ENCODE results near the gene COQ2.
"Not testable (repeated sequence)": the region's sequence is repeated elsewhere in the genome, so short reads cannot be mapped to it uniquely, and the experiment has no call there.

COQ2 gene

GRCh38 chr4:83290059-83290774, 5.6 kb upstream of the COQ2 start:
- DNase-seq (ENCODE audit: low read depth, low spot score); H3K4me3 ChIP-seq (ENCODE audit: low read length): not testable (repeated sequence)

DNA sequence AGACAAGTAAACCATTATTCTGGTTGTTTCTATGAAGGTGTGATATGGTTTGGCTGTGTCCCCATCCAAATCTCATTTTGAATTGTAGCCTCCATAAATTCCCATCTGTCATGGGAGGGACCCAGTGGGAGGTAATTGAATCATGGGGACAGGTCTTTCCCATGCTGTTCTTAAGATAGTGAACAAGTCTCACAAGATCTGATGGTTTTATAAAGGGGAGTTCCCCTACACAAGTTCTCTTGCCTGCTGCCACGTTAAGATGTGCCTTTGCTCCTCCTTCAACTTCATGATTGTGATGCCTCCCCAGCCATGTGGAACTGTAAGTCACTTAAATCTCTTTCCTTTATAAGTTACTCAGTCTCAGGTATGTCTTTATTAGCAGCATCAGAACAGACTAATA, 3.8 kb upstream of the COQ2 start:
- H3K4me3 ChIP-seq (ENCODE audit: low read length); DNase-seq (ENCODE audit: low read depth, low spot score): not testable (repeated sequence)

DNA sequence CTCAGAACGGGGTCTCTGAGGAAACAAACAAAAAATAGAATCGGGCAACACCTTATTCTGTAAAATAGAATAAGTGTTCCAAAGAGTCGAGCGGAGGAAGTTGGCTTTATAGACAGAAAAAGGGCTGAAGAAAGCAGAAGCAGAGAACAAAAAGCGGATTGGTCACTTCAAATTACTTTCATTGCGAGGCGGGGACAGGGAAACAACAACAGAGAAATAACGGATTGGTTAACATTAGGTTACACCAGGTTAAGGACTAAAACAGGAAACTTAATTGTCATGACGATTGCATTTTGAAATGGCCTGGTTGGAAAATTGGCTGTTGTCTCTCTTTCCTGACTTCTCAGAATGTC, 433 bp upstream of the COQ2 start:
- DNase-seq (ENCODE audit: low read depth, low spot score) = no peak
- peak overlapping the region; percentile 72 for H3K4me3 ChIP-seq (ENCODE audit: low read length)

DNA sequence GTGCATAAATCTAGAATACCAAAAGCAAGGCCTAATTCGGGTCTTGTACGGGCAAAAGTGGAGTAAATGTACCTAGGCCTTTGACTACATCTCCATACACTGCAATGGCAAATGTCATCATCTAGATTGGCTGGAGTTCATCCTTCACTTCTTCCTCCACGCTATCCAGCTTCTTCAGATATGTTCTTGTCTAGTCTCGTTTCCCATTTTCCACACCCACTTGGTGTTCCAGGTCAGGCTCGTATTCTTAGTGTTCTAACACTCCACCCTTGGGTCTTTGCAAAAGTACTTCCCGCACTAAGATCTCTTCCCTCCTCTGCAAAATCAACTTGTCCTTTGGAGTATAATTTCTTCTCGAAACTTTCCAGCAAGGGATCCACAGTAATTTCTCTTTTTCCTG, 1.4 kb downstream of the COQ2 start:
- no peak overlapping the region for H3K4me3 ChIP-seq (ENCODE audit: low read length)

DNA sequence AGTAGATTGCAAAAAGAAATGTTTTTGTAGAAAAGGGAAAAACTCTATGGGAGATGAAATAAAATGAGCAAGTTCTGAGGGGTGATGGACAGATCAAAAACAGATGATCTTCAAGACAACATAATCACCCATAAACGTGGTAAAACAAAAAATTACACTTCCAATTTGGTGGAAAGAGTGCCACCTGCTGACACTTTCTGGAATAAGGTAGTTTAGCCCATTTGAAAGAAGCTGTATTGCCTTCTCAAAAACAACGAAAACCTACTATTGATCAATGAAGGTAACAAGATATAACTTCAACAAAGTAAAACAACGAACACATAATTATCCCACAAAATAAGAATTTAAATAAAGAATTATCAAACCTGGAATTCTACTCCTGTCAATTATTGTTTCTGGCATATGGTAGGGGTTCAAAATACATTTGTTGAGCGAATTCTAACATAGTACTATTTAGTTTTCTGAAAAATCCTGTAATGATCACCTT, 2.5 kb downstream of the COQ2 start:
- H3K4me3 ChIP-seq (ENCODE audit: low read length) = no peak overlapping the region
- peak; percentile 72 for DNase-seq (ENCODE audit: low read depth, low spot score)

More for the DNA sequence above, 1.4 kb downstream of the COQ2 start:
- DNase-seq (ENCODE audit: low read depth, low spot score) = no peak

DNA sequence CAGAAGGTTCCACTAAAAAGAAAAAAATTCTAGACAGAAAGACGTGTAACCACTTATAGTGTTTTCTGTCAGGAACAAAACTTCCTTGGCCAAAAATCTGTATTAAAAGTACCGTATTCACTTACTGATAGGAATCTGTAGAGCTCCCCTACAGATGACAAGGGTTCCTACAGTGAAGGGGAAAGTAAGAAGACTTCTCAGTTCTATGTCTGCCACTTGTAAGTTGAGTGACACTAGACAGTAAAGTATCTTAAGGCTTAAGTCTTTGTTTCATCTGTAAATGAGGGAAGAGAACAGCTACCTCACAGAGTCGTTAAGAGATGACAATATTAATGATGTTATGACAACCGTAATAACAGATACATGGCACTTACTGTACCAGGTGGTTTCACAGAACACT, 3.3 kb downstream of the COQ2 start:
- peak; percentile 23 for DNase-seq (ENCODE audit: low read depth, low spot score)
- H3K4me3 ChIP-seq (ENCODE audit: low read length) = no peak overlapping the region

- DNase-seq (ENCODE audit: low read depth, low spot score) = peak; percentile 48
- no peak overlapping the region for H3K4me3 ChIP-seq (ENCODE audit: low read length)
Observed at GRCh38 chr4:83276299-83277040, 8.1 kb downstream of the COQ2 start.

- DNase-seq (ENCODE audit: low read depth, low spot score); H3K4me3 ChIP-seq (ENCODE audit: low read length): not testable (repeated sequence)
Observed at GRCh38 chr4:83273926-83274325, 10.7 kb downstream of the COQ2 start.

- no peak for DNase-seq (ENCODE audit: low read depth, low spot score)
Observed at GRCh38 chr4:83272900-83273299, 11.7 kb downstream of the COQ2 start.

GRCh38 chr4:83269256-83269655, 15.3 kb downstream of the COQ2 start:
- H3K4me3 ChIP-seq (ENCODE audit: low read length) = no peak overlapping the region
- no peak for DNase-seq (ENCODE audit: low read depth, low spot score)

More at GRCh38 chr4:83272900-83273299, 11.7 kb downstream of the COQ2 start:
- no peak overlapping the region for H3K4me3 ChIP-seq (ENCODE audit: low read length)

DNA sequence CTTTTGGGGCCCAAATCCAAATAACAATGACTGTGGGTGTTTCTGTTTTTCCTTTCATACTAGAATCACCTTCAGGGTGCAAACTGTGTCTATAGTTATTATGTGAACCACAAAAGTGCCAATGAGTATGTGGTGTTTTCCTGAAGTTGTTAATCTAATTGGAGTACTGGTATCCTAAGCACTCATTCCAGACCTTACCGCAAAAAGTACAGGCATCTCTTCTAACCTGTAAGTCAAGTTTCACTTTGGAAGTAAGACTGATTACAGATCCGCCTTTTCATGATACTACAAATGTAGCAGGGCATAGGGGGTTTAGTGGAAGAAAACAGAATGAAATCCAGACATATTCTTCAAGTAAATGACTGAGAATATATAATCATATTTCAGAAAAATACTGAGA, 16.1 kb downstream of the COQ2 start:
- no peak overlapping the region for H3K4me3 ChIP-seq (ENCODE audit: low read length)
- DNase-seq (ENCODE audit: low read depth, low spot score) = no peak

DNA sequence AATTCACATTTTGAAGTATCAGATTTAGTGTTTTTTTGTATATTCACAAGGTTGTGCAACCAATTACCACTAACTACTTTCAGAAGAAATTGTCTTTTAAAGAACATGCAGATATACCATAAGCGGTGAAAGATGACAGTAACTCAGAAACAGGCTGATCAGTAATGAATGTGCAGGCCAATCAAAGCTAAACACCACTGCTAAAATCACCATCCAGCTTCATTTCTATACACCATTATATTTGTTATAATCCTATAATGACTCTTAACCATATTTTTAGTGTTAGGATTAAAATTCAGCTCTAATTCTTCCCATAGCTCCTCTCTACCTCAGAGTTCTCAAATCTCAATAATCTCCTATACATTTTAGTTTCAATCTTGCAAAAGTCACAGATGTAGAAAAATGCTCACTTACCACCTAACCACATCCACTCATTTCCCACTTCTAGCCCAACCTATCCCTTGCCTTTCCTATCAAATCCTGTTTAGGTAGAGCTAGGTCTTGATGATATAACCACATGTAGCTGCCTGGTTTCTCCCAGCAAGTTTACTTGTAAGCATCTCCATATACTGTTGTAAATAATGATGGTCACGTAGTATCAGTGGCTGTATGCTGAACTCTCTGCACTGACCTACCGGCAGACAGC, 16.6 kb downstream of the COQ2 start:
- no peak overlapping the region for H3K4me3 ChIP-seq (ENCODE audit: low read length)
- no peak for DNase-seq (ENCODE audit: low read depth, low spot score)

DNA sequence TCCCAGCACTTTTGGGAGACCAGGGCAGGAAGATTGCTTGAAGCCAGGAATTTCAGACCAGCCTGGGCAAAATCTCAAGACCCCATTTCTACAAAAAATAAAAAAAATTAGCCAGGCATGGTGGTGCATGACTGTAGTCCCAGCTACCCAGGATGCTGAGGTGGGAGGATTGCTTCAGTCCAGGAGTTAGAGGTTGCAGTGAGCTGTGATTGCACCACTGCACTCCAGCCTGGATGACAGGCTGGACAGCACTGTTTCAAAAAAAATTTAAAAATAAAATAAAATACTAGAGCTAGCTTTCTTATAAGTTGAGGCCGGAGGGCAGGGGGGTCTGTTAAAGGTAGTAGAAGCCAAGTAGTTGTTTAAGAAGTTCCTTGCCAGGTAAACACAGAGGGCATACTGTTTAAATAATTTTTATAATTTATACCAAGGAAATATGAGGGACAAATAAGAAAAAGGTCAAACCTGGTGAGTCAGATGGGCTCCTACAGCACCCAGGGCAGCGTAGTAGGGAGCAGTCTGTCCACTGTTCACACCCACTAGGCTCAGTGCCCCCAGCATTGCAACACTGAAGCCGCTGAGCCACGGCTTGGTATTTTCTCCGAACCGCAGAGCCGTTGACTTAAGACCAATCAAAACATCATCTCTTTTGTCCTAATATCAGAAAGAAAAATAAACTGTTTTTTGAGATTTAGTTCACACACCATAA, 17.3 kb downstream of the COQ2 start:
- H3K4me3 ChIP-seq (ENCODE audit: low read length) = no peak overlapping the region
- no peak for DNase-seq (ENCODE audit: low read depth, low spot score)

DNA sequence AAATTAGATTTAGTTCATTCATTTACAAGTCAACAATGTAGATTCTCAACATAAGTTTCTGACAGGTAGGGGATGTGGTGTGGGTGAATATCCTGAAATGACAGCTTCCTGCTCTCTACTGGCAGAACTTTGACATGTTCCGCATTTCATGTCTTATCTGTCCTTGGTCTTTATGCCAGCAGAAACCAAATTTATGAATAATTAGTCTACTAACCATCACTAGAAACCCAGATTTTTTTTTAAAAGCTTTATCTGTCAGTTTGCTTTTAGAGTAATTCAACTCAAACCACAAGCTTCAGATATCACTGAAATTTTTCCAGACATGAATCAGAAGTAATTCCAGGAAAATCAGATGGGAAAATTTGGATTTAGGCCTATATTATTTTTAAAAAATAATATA, 17.9 kb downstream of the COQ2 start:
- DNase-seq (ENCODE audit: low read depth, low spot score) = peak; percentile 28
- no peak overlapping the region for H3K4me3 ChIP-seq (ENCODE audit: low read length)

DNA sequence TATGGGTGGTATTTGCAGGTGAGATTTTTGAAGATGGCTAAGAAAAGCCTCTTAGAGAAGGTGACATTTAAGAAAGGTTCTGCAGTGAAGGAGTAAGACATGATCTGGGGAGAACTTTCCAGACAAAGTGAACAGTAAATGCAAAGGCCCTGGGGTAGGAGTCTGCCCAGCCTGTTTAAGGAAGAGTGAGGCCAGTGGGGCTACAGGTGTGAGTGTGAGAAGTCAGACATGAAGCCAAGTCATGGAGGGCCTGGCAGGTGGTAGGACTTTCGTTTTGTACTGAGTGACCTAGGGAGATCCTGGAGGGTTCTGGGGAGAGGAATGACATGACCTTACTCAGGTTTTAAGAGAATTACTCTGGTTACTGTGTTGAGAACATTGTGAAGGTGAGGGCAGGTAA, 21.5 kb downstream of the COQ2 start:
- no peak overlapping the region for H3K4me3 ChIP-seq (ENCODE audit: low read length)
- DNase-seq (ENCODE audit: low read depth, low spot score) = no peak

GRCh38 chr4:83262682-83263081, 21.9 kb downstream of the COQ2 start:
- H3K4me3 ChIP-seq (ENCODE audit: low read length) = no peak overlapping the region
- no peak for DNase-seq (ENCODE audit: low read depth, low spot score)

- H3K4me3 ChIP-seq (ENCODE audit: low read length) = no peak overlapping the region
- DNase-seq (ENCODE audit: low read depth, low spot score) = no peak
Observed at GRCh38 chr4:83261307-83261706, 23.3 kb downstream of the COQ2 start.

DNA sequence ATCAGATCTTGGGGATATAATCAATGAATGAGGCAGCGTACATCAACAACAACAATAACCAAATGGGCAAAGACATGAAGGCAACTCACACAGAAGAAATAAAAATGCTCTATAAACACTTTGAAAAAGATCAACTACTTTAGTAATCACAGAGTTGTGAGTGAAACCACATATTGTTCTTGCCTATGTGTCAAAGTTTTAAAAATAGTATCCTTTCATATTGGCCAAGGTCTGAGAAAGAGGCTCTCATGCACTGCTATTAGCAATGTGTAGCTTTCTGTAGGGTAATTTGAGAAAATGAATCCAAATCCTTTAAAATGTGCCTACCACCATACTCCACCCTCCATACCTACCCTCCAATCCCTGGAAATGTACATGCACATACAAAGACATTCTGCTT, 25.0 kb downstream of the COQ2 start:
- DNase-seq (ENCODE audit: low read depth, low spot score) = no peak
- no peak overlapping the region for H3K4me3 ChIP-seq (ENCODE audit: low read length)

- no peak for DNase-seq (ENCODE audit: low read depth, low spot score)
Observed at GRCh38 chr4:83258461-83258860, 26.1 kb downstream of the COQ2 start.

GRCh38 chr4:83257811-83258210, 26.8 kb downstream of the COQ2 start:
- no peak for DNase-seq (ENCODE audit: low read depth, low spot score)
- H3K4me3 ChIP-seq (ENCODE audit: low read length) = no peak overlapping the region

More at GRCh38 chr4:83258461-83258860, 26.1 kb downstream of the COQ2 start:
- no peak overlapping the region for H3K4me3 ChIP-seq (ENCODE audit: low read length)

All from Jurkat, Clone E6-1 (cell line).